Panc1 (cell line): ENCODE data around the gene P2RY2. TPM values are rescaled to one million over a fixed set of nuclear protein-coding genes. Genes with fewer than 3 reads are reported as not detected.

Source experiments
- ATAC-seq: fragments of 200-7000 bp; cut with Tn5 transposase; 2 replicates; pipeline ENCODE4 v1.9.1; 2020; ENCODE audit warnings: mild to moderate bottlenecking, moderate library complexity
- BruUV-seq: library from RNA; stranded (reverse); fragments of 400-500 nt; replicated peaks from 2 replicates; lab custom pipeline; 2021; lab: Mats Ljungman, UMichigan
- CTCF ChIA-PET: fragments of 300-600 bp; sonication (Branson Sonifier 250); formaldehyde crosslinking; loops from one replicate; lab custom pipeline; 2022; ENCODE audit warnings: antibody characterized with exemption; lab: Charles Lee
- POLR2A ChIA-PET: fragments of 300-600 bp; sonication (Branson Sonifier 250); formaldehyde crosslinking; loops from one replicate; lab custom pipeline; 2022; ENCODE audit warnings: antibody characterized with exemption; lab: Charles Lee
- DNase-seq: peaks from one replicate; pipeline ENCODE4 v3.0.0-alpha.2; 2010; ENCODE audit warnings: low read depth, low spot score
- H3K27ac ChIP-seq: 2 replicates; pipeline ENCODE4 v1.5.1; 2011; ENCODE audit warnings: mild to moderate bottlenecking, low read length, inconsistent platforms
- H3K27me3 ChIP-seq: fragments of 200-500 bp; sonication (Bioruptor generic); 2 replicates; pipeline ENCODE4 v1.6.0; 2014; ENCODE audit warnings: low read length, inconsistent platforms; ENCODE audit not compliant: control insufficient read depth, insufficient read depth
- H3K36me3 ChIP-seq: fragments of 200-500 bp; sonication (Bioruptor generic); 2 replicates; pipeline ENCODE4 v1.5.1; 2014; ENCODE audit warnings: inconsistent platforms, mild to moderate bottlenecking, low read length, moderate library complexity; ENCODE audit not compliant: control insufficient read depth, insufficient read depth
- H3K4me1 ChIP-seq: 2 replicates; pipeline ENCODE4 v1.5.1; 2011; ENCODE audit warnings: inconsistent platforms, mild to moderate bottlenecking, low read length, moderate library complexity; ENCODE audit not compliant: control insufficient read depth, insufficient read depth
- H3K4me3 ChIP-seq, 2 experiments: 2 replicates each; pipeline ENCODE4 v1.5.1; 2011 to 2012; ENCODE audit warnings: low read depth in 2 of 2, low read length in 2 of 2, mild to moderate bottlenecking in 2 of 2, inconsistent platforms in 1 of 2, moderate library complexity in 1 of 2
- H3K9me3 ChIP-seq: fragments of 200-500 bp; sonication (Bioruptor generic); 2 replicates; pipeline ENCODE4 v1.5.1; 2014; ENCODE audit warnings: low read depth, mild to moderate bottlenecking, inconsistent platforms, low read length, moderate library complexity; ENCODE audit not compliant: control insufficient read depth, insufficient read depth
- POLR2AphosphoS5 ChIP-seq: IDR thresholded peaks from 2 replicates; pipeline ENCODE4 v1.6.1; 2012; ENCODE audit warnings: mild to moderate bottlenecking, low read depth, low read length, moderate library complexity
- SIN3A ChIP-seq: IDR thresholded peaks from 2 replicates; pipeline ENCODE4 v1.6.1; 2012; ENCODE audit warnings: low read depth, mild to moderate bottlenecking, low read length, moderate library complexity, borderline replicate concordance; ENCODE audit not compliant: insufficient read depth
- TCF7L2 ChIP-seq: IDR thresholded peaks from 2 replicates; pipeline ENCODE4 v1.6.1; 2011; ENCODE audit warnings: mild to moderate bottlenecking, low read depth, low read length, inconsistent platforms
- in situ Hi-C: cut with HindIII; loops from 2 replicates; pipeline ENCODE4 v1.10.0; 2016; ENCODE audit warnings: low sequenced_read_pairs, low pct_unique_long_range_greater_than_20kb
- intact Hi-C: fragments of 100-400 bp; cut with micrococcal nuclease; formaldehyde crosslinking; loops from one replicate; pipeline ENCODE4 v1.10.0; 2022; ENCODE audit not compliant: unreplicated experiment
- total RNA-seq: library from RNA; stranded (reverse); gene quantifications from one replicate; pipeline ENCODE4 v1.2.1, GENCODE V29; 2021; ENCODE audit not compliant: unreplicated experiment
- TF ChIP-seq, protein P1 (sequence below), 2 experiments: IDR thresholded peaks; 2 replicates each; pipeline ENCODE4 v1.6.1; 2011 to 2012; ENCODE audit warnings: low read depth in 2 of 2, control low read depth in 1 of 2, low read length in 1 of 2, mild to moderate bottlenecking in 1 of 2, moderate library complexity in 1 of 2; ENCODE audit not compliant: insufficient read depth in 1 of 2
- TF ChIP-seq, protein P2 (sequence below): fragments of 450-650 bp; IDR thresholded peaks from 2 replicates; pipeline ENCODE4 v1.5.1; 2017; ENCODE audit warnings: mild to moderate bottlenecking

Gene P2RY2
- total RNA-seq, 1 experiment from 2014 or later, result 2.4 TPM

DNA sequence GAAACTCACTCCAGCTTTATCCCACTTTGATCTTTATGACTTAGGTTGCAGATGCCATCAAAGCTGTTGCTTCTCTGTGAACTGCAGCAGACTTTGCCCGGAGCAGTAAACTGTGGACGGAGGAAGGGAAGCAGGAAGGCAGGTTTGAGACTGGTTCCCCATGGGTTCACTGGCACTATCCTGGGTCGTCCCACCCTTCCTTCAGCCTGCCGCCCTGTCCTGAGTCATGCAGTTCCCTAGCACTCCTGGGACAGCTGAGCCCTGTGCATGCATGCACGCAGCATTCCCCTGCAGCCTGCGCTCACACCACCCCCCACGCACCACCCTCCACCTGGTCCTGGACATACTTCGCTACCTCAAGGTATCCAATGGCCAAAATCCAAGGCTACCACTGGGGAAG, 23.5 kb upstream of the P2RY2 start:
- Histone ChIP-seq H3K4me1 (no peaks in the 10 kb centered on the region), H3K27me3 (no peaks in the 10 kb centered on the region; the same call in none of the 2 replicates), H3K9me3 (no peaks in the 10 kb centered on the region), H3K36me3 (no peaks in the 10 kb centered on the region), H3K27ac (no peak overlapping the region), H3K4me3 (no peak overlapping the region)
- ChIA-PET POLR2A (interaction anchor here (0.6 kb wide), 1 partner anchor 73 kb away, joined by 4 read pairs; no protein-coding TSS in a partner anchor), CTCF (interaction anchor here (1.2 kb wide), 1 partner anchor 94 kb away, joined by 3 read pairs; no protein-coding TSS in a partner anchor)
- in situ Hi-C loops (no loop called here), intact Hi-C loops (no loop called here)
- ATAC-seq (no peak), DNase-seq (no peak)
- TF ChIP-seq TCF7L2, result no peak
- TF ChIP-seq, protein P1, sequence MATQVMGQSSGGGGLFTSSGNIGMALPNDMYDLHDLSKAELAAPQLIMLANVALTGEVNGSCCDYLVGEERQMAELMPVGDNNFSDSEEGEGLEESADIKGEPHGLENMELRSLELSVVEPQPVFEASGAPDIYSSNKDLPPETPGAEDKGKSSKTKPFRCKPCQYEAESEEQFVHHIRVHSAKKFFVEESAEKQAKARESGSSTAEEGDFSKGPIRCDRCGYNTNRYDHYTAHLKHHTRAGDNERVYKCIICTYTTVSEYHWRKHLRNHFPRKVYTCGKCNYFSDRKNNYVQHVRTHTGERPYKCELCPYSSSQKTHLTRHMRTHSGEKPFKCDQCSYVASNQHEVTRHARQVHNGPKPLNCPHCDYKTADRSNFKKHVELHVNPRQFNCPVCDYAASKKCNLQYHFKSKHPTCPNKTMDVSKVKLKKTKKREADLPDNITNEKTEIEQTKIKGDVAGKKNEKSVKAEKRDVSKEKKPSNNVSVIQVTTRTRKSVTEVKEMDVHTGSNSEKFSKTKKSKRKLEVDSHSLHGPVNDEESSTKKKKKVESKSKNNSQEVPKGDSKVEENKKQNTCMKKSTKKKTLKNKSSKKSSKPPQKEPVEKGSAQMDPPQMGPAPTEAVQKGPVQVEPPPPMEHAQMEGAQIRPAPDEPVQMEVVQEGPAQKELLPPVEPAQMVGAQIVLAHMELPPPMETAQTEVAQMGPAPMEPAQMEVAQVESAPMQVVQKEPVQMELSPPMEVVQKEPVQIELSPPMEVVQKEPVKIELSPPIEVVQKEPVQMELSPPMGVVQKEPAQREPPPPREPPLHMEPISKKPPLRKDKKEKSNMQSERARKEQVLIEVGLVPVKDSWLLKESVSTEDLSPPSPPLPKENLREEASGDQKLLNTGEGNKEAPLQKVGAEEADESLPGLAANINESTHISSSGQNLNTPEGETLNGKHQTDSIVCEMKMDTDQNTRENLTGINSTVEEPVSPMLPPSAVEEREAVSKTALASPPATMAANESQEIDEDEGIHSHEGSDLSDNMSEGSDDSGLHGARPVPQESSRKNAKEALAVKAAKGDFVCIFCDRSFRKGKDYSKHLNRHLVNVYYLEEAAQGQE (IDR thresholded peaks at IDR 0.05; ENCODE audit: insufficient read depth in 1 of 2, low read depth in 2 of 2, low read length in 1 of 2), result no peak
- no peak for TF ChIP-seq POLR2AphosphoS5
- no peak for TF ChIP-seq SIN3A
- TF ChIP-seq, protein P2, sequence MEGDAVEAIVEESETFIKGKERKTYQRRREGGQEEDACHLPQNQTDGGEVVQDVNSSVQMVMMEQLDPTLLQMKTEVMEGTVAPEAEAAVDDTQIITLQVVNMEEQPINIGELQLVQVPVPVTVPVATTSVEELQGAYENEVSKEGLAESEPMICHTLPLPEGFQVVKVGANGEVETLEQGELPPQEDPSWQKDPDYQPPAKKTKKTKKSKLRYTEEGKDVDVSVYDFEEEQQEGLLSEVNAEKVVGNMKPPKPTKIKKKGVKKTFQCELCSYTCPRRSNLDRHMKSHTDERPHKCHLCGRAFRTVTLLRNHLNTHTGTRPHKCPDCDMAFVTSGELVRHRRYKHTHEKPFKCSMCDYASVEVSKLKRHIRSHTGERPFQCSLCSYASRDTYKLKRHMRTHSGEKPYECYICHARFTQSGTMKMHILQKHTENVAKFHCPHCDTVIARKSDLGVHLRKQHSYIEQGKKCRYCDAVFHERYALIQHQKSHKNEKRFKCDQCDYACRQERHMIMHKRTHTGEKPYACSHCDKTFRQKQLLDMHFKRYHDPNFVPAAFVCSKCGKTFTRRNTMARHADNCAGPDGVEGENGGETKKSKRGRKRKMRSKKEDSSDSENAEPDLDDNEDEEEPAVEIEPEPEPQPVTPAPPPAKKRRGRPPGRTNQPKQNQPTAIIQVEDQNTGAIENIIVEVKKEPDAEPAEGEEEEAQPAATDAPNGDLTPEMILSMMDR, result no peak
- BruUV-seq, result no TSS peak

DNA sequence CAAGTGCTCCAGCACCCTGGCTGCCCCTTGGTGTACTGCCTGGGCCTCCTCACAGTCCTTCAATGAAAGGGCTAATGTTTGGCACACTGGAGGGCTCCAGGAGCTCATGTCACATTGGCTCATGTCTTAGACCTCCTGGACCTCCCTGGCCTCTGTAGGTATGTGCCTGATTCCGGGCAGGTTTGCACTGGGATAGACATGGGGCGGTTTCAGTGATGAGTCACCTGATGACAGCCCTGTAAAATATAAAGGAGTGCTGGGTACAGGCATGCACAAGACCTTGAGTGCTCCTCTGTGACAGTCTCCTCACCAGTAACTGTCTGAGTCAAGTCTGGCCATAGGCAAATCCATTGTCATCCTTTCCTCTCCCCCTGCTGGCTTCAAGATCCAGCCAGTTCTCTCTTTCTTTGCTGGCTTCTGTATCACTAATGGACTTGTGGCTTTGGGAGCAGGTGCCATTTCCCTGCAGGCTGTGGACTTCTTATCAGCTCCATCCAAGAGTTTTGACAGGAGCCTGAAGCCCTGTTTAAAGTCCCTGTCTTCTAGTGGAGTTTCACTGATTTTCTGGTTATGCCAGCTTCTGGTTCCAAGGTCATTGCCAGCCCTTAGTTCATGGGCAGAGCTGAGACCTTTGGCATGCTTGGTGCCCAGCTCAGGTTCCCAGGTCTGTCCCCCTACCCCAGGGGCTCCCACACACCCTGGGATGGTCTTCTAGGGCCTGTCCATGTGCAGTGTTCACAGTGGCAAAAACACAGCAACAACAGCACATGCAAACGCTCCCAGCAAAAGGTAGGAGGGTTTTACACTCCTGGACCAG, 22.7 kb upstream of the P2RY2 start:
- no peaks in the 10 kb centered on the region for H3K4me1 ChIP-seq
- DNase-seq, result no peak
- no TSS peak for BruUV-seq
- in situ Hi-C loops (no loop called here), intact Hi-C loops (no loop called here)
- H3K27me3 ChIP-seq, result no peaks in the 10 kb centered on the region; the same call in none of the 2 replicates
- no peak overlapping the region for H3K4me3 ChIP-seq
- POLR2A ChIA-PET, result interaction anchor here (0.6 kb wide), 1 partner anchor 74 kb away, joined by 4 read pairs; no protein-coding TSS in a partner anchor
- H3K36me3 ChIP-seq, result no peaks in the 10 kb centered on the region
- TF ChIP-seq, protein P2, result no peak
- TF ChIP-seq SIN3A (no peak), POLR2AphosphoS5 (no peak), TCF7L2 (no peak)
- TF ChIP-seq, protein P1 (IDR thresholded peaks at IDR 0.05; ENCODE audit: insufficient read depth in 1 of 2, low read depth in 2 of 2, low read length in 1 of 2), result no peak
- CTCF ChIA-PET, result no interaction called here
- no peak overlapping the region for H3K27ac ChIP-seq
- peak; percentile 36 for ATAC-seq
- H3K9me3 ChIP-seq, result no peaks in the 10 kb centered on the region
